Hepatocyte (in vitro differentiated cells): ENCODE data around the gene DPH1.

Experiments
- CTCF ChIP-seq: fragments of 200-600 bp; sonication (generic); IDR thresholded peaks from 2 replicates; pipeline ENCODE4 v1.5.1; 2016; ENCODE audit warnings: antibody characterized with exemption, mild to moderate bottlenecking; ENCODE audit not compliant: poor library complexity
- EZH2 ChIP-seq: fragments of 200-600 bp; sonication (generic); IDR thresholded peaks from 2 replicates; pipeline ENCODE4 v1.6.1; 2016; ENCODE audit warnings: antibody characterized with exemption, mild to moderate bottlenecking, borderline replicate concordance

GRCh38 chr17:2057760-2058585 is 28.0 kb downstream of the DPH1 start:
- TF ChIP-seq CTCF (no peak), EZH2 (no peak)
